Osteoblast (primary cell): Measurements from ENCODE around the gene MUC5AC. TPM values are rescaled to one million over a fixed set of nuclear protein-coding genes. Genes with fewer than 3 reads are reported as not detected.

Source experiments
- DNase-seq: peaks from one replicate; pipeline ENCODE4 v3.0.0; 2011; ENCODE audit warnings: low spot score, mixed read lengths; ENCODE audit not compliant: insufficient read length; ENCODE audit errors: missing footprints
- H2AFZ ChIP-seq: 2 replicates; pipeline ENCODE4 v1.6.0; 2011; ENCODE audit warnings: mild to moderate bottlenecking, low read length
- H3K27ac ChIP-seq: 2 replicates; pipeline ENCODE4 v1.5.1; 2011; ENCODE audit warnings: mild to moderate bottlenecking, low read depth, low read length, moderate library complexity
- H3K27me3 ChIP-seq: 2 replicates; pipeline ENCODE4 v1.6.0; 2012; ENCODE audit warnings: mild to moderate bottlenecking, control low read depth, inconsistent platforms, low read length, moderate library complexity; ENCODE audit not compliant: insufficient read depth
- H3K36me3 ChIP-seq: 2 replicates; pipeline ENCODE4 v1.5.1; 2011; ENCODE audit warnings: mild to moderate bottlenecking, low read length, control low read depth, moderate library complexity; ENCODE audit not compliant: insufficient read depth
- H3K4me1 ChIP-seq: 2 replicates; pipeline ENCODE4 v1.5.1; 2011; ENCODE audit warnings: mild to moderate bottlenecking, low read length, control low read depth, moderate library complexity; ENCODE audit not compliant: insufficient read depth
- H3K4me2 ChIP-seq: 2 replicates; pipeline ENCODE4 v1.6.0; 2011; ENCODE audit warnings: mild to moderate bottlenecking, low read length; ENCODE audit not compliant: insufficient read depth
- H3K4me3 ChIP-seq: fragments of 200-600 bp; sonication (generic); 3 replicates; pipeline ENCODE4 v1.5.1; 2012; ENCODE audit warnings: mild to moderate bottlenecking, low read length, inconsistent platforms; ENCODE audit not compliant: insufficient read depth
- H3K79me2 ChIP-seq: 2 replicates; pipeline ENCODE4 v1.6.0; 2012; ENCODE audit warnings: mild to moderate bottlenecking, low read length, control low read depth, inconsistent platforms; ENCODE audit not compliant: insufficient read depth
- H3K9me3 ChIP-seq: 2 replicates; pipeline ENCODE4 v1.5.1; 2011; ENCODE audit warnings: low read depth, low read length, control low read depth
- H4K20me1 ChIP-seq: 2 replicates; pipeline ENCODE4 v1.6.0; 2012; ENCODE audit warnings: mild to moderate bottlenecking, low read length, control low read depth; ENCODE audit not compliant: insufficient read depth
- total RNA-seq: library from RNA; depleted of rRNA; stranded (reverse); fragments of >200 nt; gene quantifications from 2 replicates; pipeline ENCODE4 v1.2.3, GENCODE V29; 2012
- TF ChIP-seq, protein P1 (sequence below): IDR thresholded peaks from 2 replicates; pipeline ENCODE4 v1.5.1; 2011; ENCODE audit warnings: mild to moderate bottlenecking, low read depth, low read length, moderate library complexity; ENCODE audit errors: extremely low read depth

MUC5AC gene
- total RNA-seq, 1 donor: not detected

GRCh38 chr11:1236316-1237127 lies 78.8 kb downstream of the MUC5AC start:
- TF ChIP-seq, protein P1, sequence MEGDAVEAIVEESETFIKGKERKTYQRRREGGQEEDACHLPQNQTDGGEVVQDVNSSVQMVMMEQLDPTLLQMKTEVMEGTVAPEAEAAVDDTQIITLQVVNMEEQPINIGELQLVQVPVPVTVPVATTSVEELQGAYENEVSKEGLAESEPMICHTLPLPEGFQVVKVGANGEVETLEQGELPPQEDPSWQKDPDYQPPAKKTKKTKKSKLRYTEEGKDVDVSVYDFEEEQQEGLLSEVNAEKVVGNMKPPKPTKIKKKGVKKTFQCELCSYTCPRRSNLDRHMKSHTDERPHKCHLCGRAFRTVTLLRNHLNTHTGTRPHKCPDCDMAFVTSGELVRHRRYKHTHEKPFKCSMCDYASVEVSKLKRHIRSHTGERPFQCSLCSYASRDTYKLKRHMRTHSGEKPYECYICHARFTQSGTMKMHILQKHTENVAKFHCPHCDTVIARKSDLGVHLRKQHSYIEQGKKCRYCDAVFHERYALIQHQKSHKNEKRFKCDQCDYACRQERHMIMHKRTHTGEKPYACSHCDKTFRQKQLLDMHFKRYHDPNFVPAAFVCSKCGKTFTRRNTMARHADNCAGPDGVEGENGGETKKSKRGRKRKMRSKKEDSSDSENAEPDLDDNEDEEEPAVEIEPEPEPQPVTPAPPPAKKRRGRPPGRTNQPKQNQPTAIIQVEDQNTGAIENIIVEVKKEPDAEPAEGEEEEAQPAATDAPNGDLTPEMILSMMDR: no peak
- no peaks in the 10 kb centered on the region for H3K36me3 ChIP-seq
- no peak overlapping the region for H3K27ac ChIP-seq
- H2AFZ ChIP-seq: no peak overlapping the region
- DNase-seq: peak; percentile 88
- H3K4me1 ChIP-seq: no peaks in the 10 kb centered on the region
- no peaks in the 10 kb centered on the region for H4K20me1 ChIP-seq
- H3K4me3 ChIP-seq: no peak overlapping the region
- no peak overlapping the region for H3K4me2 ChIP-seq
- no peaks in the 10 kb centered on the region for H3K27me3 ChIP-seq
- H3K9me3 ChIP-seq: no peaks in the 10 kb centered on the region
- H3K79me2 ChIP-seq: no peaks in the 10 kb centered on the region

DNA sequence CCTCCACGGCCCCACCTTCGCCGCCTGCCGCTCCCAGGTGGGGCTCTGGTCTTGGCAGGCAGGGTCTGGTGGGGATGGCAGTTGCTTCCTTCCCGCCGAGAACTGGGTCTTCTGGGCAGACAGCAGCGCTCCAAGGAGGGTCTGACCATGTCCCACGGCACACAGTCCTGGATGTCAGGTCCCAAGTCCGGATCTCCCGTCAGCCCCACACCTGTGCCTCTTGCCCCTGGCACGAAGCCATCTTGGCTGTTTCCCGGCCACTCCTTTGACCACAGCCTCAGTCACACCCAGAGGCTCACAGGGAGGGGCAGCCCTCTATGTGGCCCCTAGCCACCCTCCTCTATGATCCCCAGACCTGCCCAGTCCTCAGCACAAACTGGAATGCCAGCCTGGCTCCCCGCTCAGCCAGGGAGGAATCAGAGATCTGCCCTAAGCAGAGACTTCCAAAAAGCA lies 79.4 kb downstream of the MUC5AC start:
- Histone ChIP-seq H3K4me3 (no peak overlapping the region), H3K27me3 (no peaks in the 10 kb centered on the region), H3K4me1 (no peaks in the 10 kb centered on the region), H3K9me3 (no peaks in the 10 kb centered on the region), H3K4me2 (no peak overlapping the region), H4K20me1 (no peaks in the 10 kb centered on the region), H3K27ac (no peak overlapping the region), H3K79me2 (no peaks in the 10 kb centered on the region), H2AFZ (no peak overlapping the region), H3K36me3 (no peaks in the 10 kb centered on the region)
- peak; percentile 90 for DNase-seq
- TF ChIP-seq, protein P1: no peak

DNA sequence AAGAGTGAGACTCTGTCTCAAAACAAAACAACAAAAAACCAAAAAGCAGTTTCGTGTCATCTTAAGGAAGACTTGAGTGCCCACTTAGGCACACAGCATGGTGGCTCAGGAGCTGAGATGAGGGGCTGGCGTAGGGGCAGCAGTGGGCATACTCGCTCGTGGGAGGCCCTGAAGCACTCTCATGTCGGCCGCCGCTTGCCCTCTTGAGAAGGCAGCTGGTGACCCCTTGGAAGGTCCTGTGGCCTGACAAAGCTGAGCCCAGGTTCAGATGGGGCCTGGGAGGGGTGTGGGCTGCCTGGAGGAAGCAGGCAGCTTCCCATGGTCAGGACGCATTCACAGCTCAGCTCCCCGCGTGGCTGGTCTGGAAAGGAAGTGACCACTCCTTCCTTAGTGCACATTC lies 80.1 kb downstream of the MUC5AC start:
- TF ChIP-seq, protein P1: no peak
- H3K27me3 ChIP-seq: no peaks in the 10 kb centered on the region
- peak; percentile 85 for DNase-seq

GRCh38 chr11:1238767-1239595 lies 81.2 kb downstream of the MUC5AC start:
- Histone ChIP-seq H3K27ac (no peak overlapping the region), H3K36me3 (no peaks in the 10 kb centered on the region), H2AFZ (no peak overlapping the region), H3K4me1 (no peaks in the 10 kb centered on the region), H3K4me2 (no peak overlapping the region), H3K9me3 (no peaks in the 10 kb centered on the region), H3K79me2 (no peaks in the 10 kb centered on the region), H3K27me3 (no peaks in the 10 kb centered on the region), H4K20me1 (no peaks in the 10 kb centered on the region), H3K4me3 (no peak overlapping the region)
- no peak for DNase-seq
- TF ChIP-seq, protein P1: no peak

More for the DNA sequence above, 80.1 kb downstream of the MUC5AC start:
- no peaks in the 10 kb centered on the region for H3K9me3 ChIP-seq
- H3K4me1 ChIP-seq: no peaks in the 10 kb centered on the region
- no peaks in the 10 kb centered on the region for H3K79me2 ChIP-seq
- H3K27ac ChIP-seq: no peak overlapping the region
- no peaks in the 10 kb centered on the region for H3K36me3 ChIP-seq
- no peak overlapping the region for H3K4me3 ChIP-seq
- H3K4me2 ChIP-seq: no peak overlapping the region
- no peaks in the 10 kb centered on the region for H4K20me1 ChIP-seq
- H2AFZ ChIP-seq: no peak overlapping the region
